Dendritic cell treated with granulocyte-macrophage colony-stimulating factor and Interleukin-4, amounts not matched to agents 40 ng/mL and 50 ng/mL, for 4 days (primary cell): ENCODE data around the gene ROBO1.

Source experiments
- H3K27ac Mint-ChIP-seq: one replicate; pipeline ENCODE4 v1.8.0; 2022; ENCODE audit warnings: mild to moderate bottlenecking, mixed read lengths
- H3K27me3 Mint-ChIP-seq: one replicate; pipeline ENCODE4 v1.8.0; 2022; ENCODE audit warnings: mild to moderate bottlenecking, mixed read lengths
- H3K36me3 Mint-ChIP-seq: one replicate; pipeline ENCODE4 v1.8.0; 2022; ENCODE audit warnings: low read depth, mixed read lengths
- H3K4me1 Mint-ChIP-seq: one replicate; pipeline ENCODE4 v1.8.0; 2022; ENCODE audit warnings: low read depth, mixed read lengths
- H3K4me3 Mint-ChIP-seq: one replicate; pipeline ENCODE4 v1.8.0; 2022; ENCODE audit warnings: mild to moderate bottlenecking, moderate library complexity, mixed read lengths
- H3K9me3 Mint-ChIP-seq: one replicate; pipeline ENCODE4 v1.8.0; 2022; ENCODE audit warnings: mixed read lengths
- intact Hi-C: fragments of 100-400 bp; cut with micrococcal nuclease; formaldehyde crosslinking; loops from one replicate; pipeline ENCODE4 v1.15.0; 2022

The ROBO1 gene

DNA sequence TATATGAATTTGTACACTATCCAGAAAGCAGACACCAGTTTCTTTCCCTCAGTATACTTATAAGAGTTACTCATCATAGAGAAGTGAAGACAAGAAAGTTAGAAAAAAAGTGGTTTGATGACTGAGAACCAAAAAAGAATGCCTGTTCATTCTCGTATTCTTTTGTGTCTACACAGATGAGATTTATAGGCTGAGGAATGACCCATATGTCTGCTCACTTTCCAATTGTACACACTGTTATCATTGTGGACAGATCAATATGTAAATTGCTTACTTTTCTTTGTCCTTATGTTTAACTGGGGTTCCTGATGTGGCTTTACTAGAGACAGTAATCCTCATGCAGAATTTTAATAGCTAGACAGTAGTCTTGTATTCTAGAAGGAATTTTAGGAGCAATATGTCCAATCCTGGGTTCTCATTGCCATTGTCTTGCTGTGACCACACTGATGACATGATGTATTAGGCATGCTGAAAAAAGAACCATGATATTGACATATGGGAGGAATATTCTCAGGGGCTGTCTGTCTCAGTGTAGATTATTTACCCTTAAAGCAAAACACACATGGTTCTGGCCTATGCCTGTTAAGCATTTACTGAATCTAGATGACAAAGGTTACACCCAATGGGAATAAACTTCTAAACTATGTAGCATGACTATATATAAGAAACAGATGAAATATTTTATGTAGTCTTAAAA is 669.7 kb downstream of the ROBO1 start:
- Mint-ChIP-seq H3K9me3 (no peaks in the 10 kb centered on the region), H3K4me3 (no peak overlapping the region), H3K36me3 (no peaks in the 10 kb centered on the region)

GRCh38 chr3:79094654-79095053 is 673.1 kb downstream of the ROBO1 start:
- H3K4me1 Mint-ChIP-seq = no peaks in the 10 kb centered on the region
- no peak overlapping the region for H3K27ac Mint-ChIP-seq
- H3K27me3 Mint-ChIP-seq = no peaks in the 10 kb centered on the region
- intact Hi-C loops = no loop called here
- no peak overlapping the region for H3K4me3 Mint-ChIP-seq
- no peaks in the 10 kb centered on the region for H3K36me3 Mint-ChIP-seq
- no peaks in the 10 kb centered on the region for H3K9me3 Mint-ChIP-seq

More for the DNA sequence above, 669.7 kb downstream of the ROBO1 start:
- no peak overlapping the region for H3K27ac Mint-ChIP-seq
- intact Hi-C loops = no loop called here
- no peaks in the 10 kb centered on the region for H3K27me3 Mint-ChIP-seq
- H3K4me1 Mint-ChIP-seq = no peaks in the 10 kb centered on the region

GRCh38 chr3:79086514-79086913 is 681.3 kb downstream of the ROBO1 start:
- intact Hi-C loops = no loop called here
- Mint-ChIP-seq H3K9me3 (no peaks in the 10 kb centered on the region), H3K27ac (no peak overlapping the region), H3K4me3 (no peak overlapping the region), H3K36me3 (no peaks in the 10 kb centered on the region), H3K4me1 (no peaks in the 10 kb centered on the region), H3K27me3 (no peaks in the 10 kb centered on the region)

- no peaks in the 10 kb centered on the region for H3K27me3 Mint-ChIP-seq
- no peaks in the 10 kb centered on the region for H3K36me3 Mint-ChIP-seq
- no peak overlapping the region for H3K4me3 Mint-ChIP-seq
- intact Hi-C loops = no loop called here
- H3K27ac Mint-ChIP-seq = no peak overlapping the region
- no peaks in the 10 kb centered on the region for H3K9me3 Mint-ChIP-seq
- no peaks in the 10 kb centered on the region for H3K4me1 Mint-ChIP-seq
Measured at GRCh38 chr3:79085171-79085570, 682.6 kb downstream of the ROBO1 start.

DNA sequence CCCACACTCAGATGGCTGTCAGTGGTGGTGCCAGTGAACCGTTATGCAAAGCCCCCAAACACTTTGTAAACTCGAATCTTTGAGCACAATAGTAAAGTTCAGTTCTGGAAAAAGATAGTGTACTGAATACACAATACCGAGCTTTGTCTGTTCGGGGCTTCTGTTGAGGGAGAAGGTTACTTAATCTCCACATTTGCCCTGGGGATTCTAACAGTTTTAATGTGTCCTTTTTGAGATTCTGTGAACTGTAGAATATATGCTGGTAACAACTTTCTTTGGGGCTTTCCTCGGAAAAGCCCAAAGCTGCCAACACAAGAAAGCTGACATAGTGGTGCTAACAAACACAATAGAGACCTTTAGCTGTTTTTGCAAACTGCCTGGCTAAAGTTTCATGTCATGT is 686.5 kb downstream of the ROBO1 start:
- Mint-ChIP-seq H3K36me3 (no peaks in the 10 kb centered on the region), H3K4me1 (no peaks in the 10 kb centered on the region), H3K27me3 (no peaks in the 10 kb centered on the region), H3K27ac (no peak overlapping the region), H3K4me3 (no peak overlapping the region), H3K9me3 (no peaks in the 10 kb centered on the region)
- intact Hi-C loops = no loop called here

GRCh38 chr3:79074558-79074957 is 693.2 kb downstream of the ROBO1 start:
- intact Hi-C loops = no loop called here
- H3K9me3 Mint-ChIP-seq = no peaks in the 10 kb centered on the region
- no peaks in the 10 kb centered on the region for H3K36me3 Mint-ChIP-seq
- H3K27ac Mint-ChIP-seq = no peak overlapping the region
- H3K4me1 Mint-ChIP-seq = no peaks in the 10 kb centered on the region
- no peaks in the 10 kb centered on the region for H3K27me3 Mint-ChIP-seq
- no peak overlapping the region for H3K4me3 Mint-ChIP-seq

GRCh38 chr3:79067734-79068133 is 700.1 kb downstream of the ROBO1 start:
- H3K4me1 Mint-ChIP-seq = no peaks in the 10 kb centered on the region
- no peaks in the 10 kb centered on the region for H3K36me3 Mint-ChIP-seq
- no peaks in the 10 kb centered on the region for H3K9me3 Mint-ChIP-seq
- no peak overlapping the region for H3K4me3 Mint-ChIP-seq
- no peak overlapping the region for H3K27ac Mint-ChIP-seq
- intact Hi-C loops = no loop called here
- no peaks in the 10 kb centered on the region for H3K27me3 Mint-ChIP-seq

GRCh38 chr3:79066481-79066880 is 701.3 kb downstream of the ROBO1 start:
- Mint-ChIP-seq H3K9me3 (no peaks in the 10 kb centered on the region), H3K27ac (no peak overlapping the region), H3K4me3 (no peak overlapping the region), H3K4me1 (no peaks in the 10 kb centered on the region), H3K36me3 (no peaks in the 10 kb centered on the region), H3K27me3 (no peaks in the 10 kb centered on the region)
- intact Hi-C loops = no loop called here

- Mint-ChIP-seq H3K4me3 (no peak overlapping the region), H3K36me3 (no peaks in the 10 kb centered on the region), H3K27ac (no peak overlapping the region), H3K4me1 (no peaks in the 10 kb centered on the region), H3K27me3 (no peaks in the 10 kb centered on the region), H3K9me3 (peaks cover 7% of the 10 kb centered on the region)
- intact Hi-C loops = no loop called here
Measured at GRCh38 chr3:79063624-79064023, 704.2 kb downstream of the ROBO1 start.

DNA sequence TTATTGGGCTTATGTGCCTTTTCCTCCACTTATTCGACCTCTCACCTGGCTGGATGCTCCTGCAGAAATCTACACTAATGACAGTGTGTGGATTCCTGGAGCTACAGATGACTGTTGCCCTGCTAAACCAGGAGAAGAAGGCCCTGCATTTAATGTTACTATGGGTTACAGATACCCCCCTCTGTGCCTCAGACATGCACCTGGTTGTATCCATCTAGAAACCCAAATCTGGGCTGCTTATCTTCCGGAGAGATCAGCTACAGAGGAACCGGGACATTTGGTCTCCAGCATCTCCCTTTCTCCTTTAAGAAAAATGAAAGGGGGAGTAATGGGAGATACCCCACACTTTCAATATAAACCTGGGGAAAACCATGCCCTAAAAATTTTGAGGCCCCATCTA is 710.0 kb downstream of the ROBO1 start:
- intact Hi-C loops = no loop called here
- Mint-ChIP-seq H3K27me3 (no peaks in the 10 kb centered on the region), H3K9me3 (peaks cover 30% of the 10 kb centered on the region), H3K4me3 (no peak overlapping the region), H3K27ac (no peak overlapping the region), H3K4me1 (no peaks in the 10 kb centered on the region), H3K36me3 (no peaks in the 10 kb centered on the region)

DNA sequence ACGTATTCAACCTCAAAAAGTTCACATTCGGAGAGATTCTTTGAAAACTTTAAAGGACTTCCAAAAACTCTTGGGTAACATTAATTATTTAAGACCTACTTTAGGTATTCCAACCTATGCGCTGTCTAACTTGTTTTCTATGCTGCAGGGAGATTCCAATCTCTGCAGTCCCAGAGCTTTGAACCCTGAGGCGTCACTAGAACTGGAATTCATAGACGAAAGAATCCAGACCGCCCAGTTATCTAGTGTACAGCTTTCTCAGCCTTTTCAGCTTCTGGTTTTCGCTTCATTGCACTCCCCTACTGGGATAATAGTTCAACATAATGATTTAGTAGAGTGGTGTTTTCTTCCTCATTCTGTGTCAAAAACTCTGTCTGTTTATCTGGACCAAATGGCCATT is 711.3 kb downstream of the ROBO1 start:
- H3K9me3 Mint-ChIP-seq = peaks cover 42% of the 10 kb centered on the region
- H3K4me1 Mint-ChIP-seq = no peaks in the 10 kb centered on the region
- intact Hi-C loops = no loop called here
- no peak overlapping the region for H3K4me3 Mint-ChIP-seq
- no peak overlapping the region for H3K27ac Mint-ChIP-seq
- H3K27me3 Mint-ChIP-seq = no peaks in the 10 kb centered on the region
- no peaks in the 10 kb centered on the region for H3K36me3 Mint-ChIP-seq

DNA sequence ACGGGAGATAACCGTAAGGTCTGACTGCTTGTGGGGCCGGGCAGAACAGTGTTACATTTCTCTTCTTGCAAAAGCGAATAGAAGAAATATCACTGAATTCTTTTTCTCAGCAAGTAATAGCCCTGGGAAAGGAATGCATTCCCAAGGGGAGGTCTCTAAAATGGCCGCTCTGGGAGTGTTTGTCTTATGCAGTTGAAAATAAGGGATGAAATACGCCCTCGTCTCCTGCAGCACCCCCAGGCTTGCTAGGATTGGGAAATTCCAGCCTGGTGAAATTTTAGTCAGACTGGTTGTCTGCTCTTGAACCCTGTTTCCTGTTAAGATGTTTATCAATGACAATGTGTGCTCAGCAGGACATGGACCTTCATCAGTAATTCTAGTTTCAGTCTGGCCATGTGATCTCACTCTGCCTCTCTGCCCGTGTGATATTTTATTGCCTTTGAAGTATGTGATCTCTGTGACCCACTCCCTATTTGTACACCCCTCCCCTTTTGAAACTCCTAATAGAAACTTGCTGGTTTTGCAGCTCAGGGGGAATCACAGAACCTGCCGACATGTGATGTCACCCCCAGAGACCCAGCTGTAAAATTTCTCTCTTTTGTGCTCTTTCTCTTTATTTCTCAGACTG is 715.6 kb downstream of the ROBO1 start:
- Mint-ChIP-seq H3K4me3 (no peak overlapping the region), H3K9me3 (peaks cover 66% of the 10 kb centered on the region), H3K27me3 (no peaks in the 10 kb centered on the region), H3K27ac (no peak overlapping the region), H3K36me3 (no peaks in the 10 kb centered on the region), H3K4me1 (no peaks in the 10 kb centered on the region)
- intact Hi-C loops = no loop called here

- Mint-ChIP-seq H3K27me3 (no peaks in the 10 kb centered on the region), H3K27ac (no peak overlapping the region), H3K9me3 (peaks cover 57% of the 10 kb centered on the region), H3K4me1 (no peaks in the 10 kb centered on the region), H3K36me3 (no peaks in the 10 kb centered on the region), H3K4me3 (no peak overlapping the region)
- intact Hi-C loops = no loop called here
Measured at GRCh38 chr3:79047581-79047980, 720.2 kb downstream of the ROBO1 start.

- Mint-ChIP-seq H3K4me1 (no peaks in the 10 kb centered on the region), H3K27ac (no peak overlapping the region), H3K9me3 (peaks cover 1% of the 10 kb centered on the region), H3K36me3 (no peaks in the 10 kb centered on the region), H3K27me3 (no peaks in the 10 kb centered on the region), H3K4me3 (no peak overlapping the region)
- intact Hi-C loops = no loop called here
Measured at GRCh38 chr3:79041621-79042020, 726.2 kb downstream of the ROBO1 start.

GRCh38 chr3:79040701-79041100 is 727.1 kb downstream of the ROBO1 start:
- no peak overlapping the region for H3K4me3 Mint-ChIP-seq
- no peaks in the 10 kb centered on the region for H3K9me3 Mint-ChIP-seq
- no peaks in the 10 kb centered on the region for H3K36me3 Mint-ChIP-seq
- intact Hi-C loops = no loop called here
- no peaks in the 10 kb centered on the region for H3K4me1 Mint-ChIP-seq
- no peak overlapping the region for H3K27ac Mint-ChIP-seq
- no peaks in the 10 kb centered on the region for H3K27me3 Mint-ChIP-seq
